Measurements from ENCODE around the gene ITM2B.
"Not testable (repeated sequence)": the region's sequence is repeated elsewhere in the genome, so short reads cannot be mapped to it uniquely, and the experiment has no call there.

ITM2B gene

DNA sequence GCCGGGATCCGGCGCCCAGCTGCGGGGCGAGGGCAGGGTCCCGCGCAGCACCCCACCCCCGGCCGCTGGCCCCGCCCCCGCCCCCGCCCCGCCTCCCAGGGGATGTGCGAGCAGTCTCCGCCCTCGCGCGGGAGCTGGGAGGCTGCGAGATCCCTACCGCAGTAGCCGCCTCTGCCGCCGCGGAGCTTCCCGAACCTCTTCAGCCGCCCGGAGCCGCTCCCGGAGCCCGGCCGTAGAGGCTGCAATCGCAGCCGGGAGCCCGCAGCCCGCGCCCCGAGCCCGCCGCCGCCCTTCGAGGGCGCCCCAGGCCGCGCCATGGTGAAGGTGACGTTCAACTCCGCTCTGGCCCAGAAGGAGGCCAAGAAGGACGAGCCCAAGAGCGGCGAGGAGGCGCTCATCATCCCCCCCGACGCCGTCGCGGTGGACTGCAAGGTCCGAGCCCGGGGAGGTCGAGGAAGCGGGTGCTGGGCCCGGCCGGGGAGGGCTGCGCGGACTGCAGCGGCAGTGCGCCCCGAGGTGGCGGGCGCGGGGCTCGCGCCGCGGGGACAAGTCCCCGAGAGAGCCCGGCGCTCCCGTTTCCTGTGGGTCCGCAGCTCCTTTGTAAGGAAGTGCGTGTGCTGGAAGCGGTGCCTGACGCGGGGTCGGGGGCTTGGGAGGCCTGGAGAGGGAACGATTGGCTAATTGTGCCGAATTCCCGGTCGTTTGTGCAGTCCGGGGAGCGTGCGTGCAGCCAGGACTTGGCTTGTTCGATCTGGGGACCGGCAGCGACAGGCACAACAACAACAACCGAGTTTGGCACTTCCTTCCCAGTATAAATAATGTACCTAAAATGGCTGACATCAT lies at the start of gene ITM2B:
Gene ITM2B (plus strand): TSS at position 161 of the 843 bp plus-strand sequence. CDS start 155 bp downstream, at position 316.
- no peak for DNase-seq

DNA sequence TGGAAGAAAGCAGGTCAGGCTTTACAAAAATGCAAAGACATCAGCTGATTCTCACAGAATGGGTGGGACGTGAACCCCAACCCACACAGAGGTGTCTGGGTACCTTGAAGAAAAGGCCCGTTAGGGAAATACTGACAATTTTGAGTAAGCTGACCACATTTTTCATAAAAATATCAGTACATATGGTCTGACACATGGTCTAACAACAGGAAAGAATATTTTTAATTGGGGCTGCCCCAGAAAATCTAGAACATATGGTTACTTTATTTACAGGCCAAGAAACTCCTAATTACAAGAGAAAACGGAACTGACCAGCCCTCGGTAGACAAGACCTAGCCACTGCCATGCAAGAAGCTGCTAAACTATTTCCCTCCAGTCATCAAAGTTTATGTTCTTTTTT lies 48.7 kb upstream of the ITM2B start:
- DNase-seq: no peak

DNA sequence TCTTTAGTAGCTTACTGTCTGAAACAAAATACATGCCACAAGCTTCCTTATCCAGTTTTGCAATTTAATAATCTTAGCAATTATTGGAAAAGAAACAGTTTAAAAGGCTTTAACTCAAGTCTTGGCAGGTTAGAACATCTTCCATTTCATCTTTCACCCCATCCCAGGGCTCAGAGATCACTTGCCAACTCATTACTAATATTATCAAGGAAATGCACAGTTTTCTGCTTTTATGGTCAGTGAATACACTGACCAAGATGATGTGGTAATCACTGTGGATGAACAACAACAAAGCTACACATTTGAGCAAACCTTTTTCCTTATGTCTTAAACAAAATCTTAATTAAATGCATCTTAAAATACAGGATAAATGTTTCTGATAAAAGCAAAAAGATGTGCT lies 48.0 kb upstream of the ITM2B start:
- DNase-seq: no peak

DNA sequence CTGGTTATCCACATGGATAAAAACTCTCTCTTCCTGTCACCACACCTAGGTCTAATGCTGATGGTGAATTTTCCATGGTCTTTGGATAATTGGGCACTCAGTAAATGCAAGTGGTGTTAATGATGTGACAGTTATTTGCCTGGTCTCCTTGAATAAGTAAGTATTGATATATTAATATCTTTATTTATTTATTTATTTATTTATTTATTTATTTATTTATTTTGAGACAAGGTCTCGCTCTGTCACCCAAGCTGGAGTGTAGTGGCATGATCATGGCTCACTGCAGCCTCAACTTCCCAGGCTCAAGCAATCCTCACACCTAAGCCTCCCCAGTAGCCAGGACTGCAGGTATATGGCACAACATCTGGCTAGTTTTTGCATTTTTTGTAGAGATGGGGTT lies 46.3 kb upstream of the ITM2B start:
- DNase-seq: no peak

DNA sequence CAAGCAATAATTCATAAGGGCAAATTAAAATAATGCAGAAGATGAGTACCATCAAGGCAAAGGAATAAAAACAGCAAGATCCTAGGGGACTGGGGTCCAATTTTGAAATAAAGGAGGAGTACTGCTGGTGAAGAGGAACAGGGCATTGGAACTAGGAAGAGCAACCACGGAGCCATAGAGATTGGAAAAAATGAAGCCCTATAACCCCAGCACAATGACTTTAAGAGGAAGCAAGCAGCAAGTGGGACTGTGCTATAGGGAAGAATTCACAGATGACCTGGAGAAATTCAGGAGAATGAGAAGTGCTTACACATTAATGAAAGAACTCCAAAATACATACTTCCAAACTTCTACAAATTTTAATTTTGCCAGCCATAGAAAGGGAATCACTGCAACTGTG lies 44.9 kb upstream of the ITM2B start:
- DNase-seq: no peak

DNA sequence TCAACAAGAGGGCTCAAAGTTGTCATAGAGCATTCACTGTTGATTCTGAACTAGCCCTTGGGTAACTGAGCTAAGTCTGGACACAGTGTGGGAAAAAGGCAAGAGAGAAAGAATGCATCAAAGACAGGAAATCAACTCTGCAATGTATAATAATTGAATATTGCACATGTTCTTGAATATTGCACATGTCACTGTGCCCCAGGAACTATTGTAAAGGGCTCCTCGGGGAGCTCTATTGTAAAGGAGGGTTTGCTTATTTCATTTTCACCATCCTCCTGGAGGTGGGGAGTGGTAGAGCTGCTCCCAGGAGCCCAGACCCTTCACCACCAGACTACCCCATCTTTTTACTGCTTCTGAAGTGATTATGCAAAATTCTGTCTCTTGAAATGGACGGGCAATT lies 44.4 kb upstream of the ITM2B start:
- DNase-seq: no peak

DNA sequence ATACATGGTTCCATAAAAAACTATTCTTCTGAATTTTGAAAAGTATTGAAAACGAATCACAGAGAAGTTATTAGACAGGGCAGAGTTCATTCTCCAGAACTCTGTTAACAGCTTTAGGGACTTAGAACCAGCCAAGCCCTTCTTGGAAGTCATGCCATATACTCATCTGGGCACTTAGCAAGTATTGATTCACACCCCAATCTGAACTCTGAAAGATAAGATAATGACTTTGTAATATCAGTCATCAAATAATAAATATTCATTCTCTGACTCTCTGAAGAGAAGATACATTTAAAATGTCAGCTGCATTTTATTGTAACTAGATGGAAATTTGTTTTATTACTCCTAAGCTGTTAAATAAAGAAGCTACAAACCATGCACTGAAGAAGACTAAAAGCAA lies 43.8 kb upstream of the ITM2B start:
- DNase-seq: no peak

DNA sequence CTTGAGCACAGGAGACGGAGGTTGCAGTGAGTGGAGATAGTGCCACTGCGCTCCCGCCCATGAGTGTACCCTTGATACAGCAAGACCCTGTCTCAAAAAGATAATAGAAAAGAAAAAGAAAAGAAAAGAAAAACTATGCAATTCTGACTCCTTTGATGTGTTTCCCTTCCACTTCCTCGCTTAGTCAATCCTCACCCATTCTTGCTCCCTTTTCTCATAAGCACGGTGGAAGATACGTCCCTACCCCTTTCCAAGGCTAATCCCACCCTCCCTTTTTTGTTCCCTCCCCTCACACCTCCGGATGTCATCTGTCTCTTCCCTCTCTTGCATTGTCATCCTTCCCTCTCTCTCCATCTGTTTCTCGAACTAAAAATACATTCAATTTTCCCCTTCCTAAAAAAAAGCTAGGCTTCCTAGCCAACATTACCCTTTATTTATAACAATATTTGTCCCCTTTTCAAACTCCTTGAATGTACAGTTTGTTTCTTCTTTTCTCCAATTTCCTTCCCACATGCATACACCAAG lies 40.5 kb upstream of the ITM2B start:
- DNase-seq: no peak

DNA sequence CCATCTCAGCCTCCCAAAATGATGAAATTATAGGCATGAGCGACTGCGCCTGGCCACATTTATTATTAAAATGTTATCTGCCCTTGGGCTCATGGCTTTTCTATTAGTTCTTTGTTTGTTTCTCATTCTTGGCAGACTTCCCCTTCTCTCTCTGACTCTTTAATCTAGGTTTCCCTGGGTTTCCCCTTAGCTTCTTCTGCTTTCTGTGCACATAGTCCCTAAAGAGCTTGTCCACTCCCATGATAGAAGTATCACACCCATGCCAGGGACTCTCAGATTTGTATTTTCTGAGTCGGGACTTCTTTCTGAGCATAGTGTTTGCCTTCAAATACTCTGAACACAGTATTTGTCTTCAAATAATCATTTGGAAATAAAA lies 38.6 kb upstream of the ITM2B start:
- no peak for DNase-seq

DNA sequence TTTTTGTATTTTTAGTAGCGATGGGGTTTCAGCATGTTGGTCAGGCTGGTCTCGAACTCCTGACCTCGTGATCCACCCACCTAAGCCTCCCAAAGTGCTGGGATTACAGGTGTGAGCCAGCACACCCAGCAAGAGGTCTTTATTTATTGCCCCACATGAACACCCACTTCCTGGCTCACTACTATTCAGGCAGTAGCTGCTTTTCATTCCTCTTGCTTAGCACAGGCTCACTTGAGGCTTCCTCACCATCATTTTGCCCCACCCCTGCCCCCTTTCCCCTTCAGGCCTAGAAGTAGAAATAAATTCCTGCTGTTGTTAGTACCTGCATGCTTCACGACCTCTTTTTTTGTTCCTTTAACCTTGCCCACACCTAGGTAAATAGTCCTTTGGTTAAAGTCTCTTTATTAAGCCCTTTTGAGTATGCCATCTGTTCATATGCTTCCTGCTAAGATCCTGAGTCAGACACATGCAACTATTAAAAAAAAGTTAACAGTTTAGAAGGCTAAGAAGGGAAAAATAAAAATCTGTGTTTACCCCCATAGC lies 33.5 kb upstream of the ITM2B start:
- no peak for DNase-seq

DNA sequence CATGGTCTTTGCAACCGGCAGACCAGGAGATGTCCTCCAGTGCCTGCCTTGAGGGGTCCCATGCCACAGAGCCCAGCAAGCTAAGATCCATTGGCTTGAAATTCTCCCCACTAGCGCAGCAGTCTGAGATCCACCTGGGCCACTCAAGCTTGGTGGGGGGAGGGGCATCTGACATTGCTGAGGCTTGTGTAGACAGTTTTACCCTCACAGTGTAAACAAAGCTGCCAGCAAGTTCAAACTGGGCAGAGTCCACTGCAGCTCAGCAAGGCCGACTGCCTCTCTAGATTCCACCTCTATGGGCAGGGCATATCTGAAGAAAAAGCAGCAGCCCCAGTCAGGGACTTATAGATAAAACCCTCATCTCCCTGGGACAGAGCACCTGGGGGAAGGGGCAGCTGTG lies 32.0 kb upstream of the ITM2B start:
- DNase-seq: no peak

DNA sequence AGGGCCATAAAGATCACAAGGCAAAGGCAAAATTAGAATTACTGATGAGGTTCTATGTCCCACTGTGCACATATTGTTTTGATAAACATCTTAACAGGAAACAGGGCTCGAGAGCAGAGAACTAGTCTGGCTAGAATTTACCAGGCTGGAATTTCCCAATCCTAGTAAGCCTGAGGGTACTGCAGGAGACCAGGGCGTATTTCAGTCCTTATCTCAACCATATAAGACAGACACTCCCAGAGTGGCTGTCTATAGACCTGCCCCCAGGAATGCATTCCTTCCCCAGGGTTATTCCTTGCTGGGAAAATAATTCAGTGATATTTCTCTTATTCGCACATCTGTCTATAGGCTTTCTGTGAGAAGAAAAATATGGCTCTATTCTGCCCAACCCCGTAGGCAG lies 25.8 kb upstream of the ITM2B start:
- DNase-seq: not testable (repeated sequence)

DNA sequence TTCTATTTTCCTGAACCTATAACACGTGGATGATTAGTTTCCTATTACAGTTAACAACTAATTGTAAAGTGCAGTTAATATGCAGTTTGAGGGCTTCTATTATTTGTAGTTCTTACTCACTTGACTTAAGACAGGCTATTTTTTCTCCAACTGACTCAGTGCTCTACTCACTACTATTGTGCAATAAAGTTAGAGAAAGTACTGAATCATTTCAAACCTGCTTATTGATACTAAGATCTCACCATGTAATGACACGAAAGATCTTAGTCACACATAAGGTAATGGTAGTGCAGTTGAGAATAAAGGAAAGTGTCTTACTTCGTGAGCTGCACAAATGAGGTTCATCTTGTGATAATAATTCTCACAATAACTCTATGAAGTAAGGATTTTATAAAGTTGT lies 22.8 kb upstream of the ITM2B start:
- no peak for DNase-seq

DNA sequence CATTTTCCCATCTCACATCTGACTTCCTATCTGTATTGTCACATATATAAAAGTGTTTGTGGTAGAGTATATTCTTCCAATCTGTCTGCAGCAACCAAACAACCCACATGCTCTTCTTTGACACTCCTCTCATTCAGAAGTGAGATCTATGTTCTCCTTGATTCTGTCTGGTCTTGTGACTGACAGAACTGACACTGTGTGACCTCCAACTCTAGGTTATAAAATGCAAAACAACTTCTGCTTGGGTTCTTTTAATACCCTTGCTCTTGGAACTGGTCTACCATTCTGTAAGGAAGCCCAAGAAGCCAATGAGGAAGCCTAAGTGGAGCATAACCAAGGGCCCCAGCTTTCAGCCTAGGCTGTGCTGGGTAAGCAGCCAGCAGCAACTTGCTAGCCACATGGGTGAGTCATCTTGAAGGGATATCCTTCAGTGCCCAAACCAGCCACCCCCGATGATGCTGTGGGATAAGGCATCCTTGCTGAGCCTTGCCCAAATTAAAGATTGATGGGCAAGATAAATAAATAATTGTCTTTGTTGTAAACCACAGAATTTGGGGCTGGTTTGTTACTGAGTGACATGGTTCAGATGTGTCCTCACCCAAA lies 18.4 kb upstream of the ITM2B start:
- no peak for DNase-seq

DNA sequence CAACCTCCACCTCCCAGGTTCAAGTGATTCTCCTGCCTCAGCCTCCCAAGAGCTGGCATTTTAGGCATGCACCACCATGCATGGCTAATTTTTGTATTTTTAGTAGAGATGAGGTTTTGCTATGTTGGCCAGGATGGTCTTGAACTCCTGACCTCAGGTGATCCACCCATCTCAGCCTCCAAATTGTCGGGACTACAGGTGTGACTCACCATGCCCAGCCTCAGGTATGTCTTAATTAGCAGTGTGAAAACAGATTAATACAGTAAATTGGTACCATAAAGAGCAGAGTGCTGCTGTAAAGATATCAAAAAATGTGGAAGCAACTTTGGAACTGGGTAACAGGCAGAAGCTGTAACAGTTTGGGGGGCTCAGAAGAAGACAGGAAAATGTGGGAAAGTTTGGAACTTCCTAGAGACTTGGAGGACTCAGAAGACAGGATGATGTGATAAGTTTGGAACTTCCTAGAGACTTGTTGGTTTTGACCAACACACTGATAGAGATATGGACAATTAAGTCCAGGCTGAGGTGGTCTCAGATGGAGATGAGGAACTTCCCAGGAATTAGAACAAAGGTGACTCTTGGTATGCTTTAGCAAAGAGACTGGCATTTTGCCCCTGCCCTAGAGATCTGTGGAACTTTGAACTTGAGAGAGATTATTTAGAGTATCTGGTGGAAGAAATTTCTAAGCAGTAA lies 17.3 kb upstream of the ITM2B start:
- not testable (repeated sequence) for DNase-seq

DNA sequence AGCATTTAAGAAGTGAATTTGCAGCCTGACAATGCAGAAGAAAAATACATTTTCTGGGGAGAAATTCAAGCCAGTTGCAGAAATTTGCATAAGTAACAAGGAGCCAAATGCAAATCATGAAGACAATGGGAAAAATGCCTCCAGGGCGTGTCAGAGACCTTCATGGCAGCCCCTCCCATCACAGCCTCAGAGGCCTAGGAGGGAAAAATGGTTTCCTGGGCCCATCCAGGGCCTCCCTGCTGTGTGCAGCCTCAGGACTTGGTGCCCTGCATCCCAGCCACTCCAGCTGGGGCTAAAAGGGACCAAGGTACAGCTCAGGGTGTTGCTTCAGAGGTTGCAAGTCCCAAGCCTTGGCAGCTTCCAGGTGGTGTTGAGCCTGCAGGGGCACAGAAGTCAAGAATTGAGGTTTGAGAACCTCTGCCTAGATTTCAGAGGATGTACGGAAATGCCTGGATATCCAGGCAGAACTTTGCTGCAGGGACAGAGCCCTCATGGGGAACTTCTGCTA lies 16.7 kb upstream of the ITM2B start:
- no peak for DNase-seq

DNA sequence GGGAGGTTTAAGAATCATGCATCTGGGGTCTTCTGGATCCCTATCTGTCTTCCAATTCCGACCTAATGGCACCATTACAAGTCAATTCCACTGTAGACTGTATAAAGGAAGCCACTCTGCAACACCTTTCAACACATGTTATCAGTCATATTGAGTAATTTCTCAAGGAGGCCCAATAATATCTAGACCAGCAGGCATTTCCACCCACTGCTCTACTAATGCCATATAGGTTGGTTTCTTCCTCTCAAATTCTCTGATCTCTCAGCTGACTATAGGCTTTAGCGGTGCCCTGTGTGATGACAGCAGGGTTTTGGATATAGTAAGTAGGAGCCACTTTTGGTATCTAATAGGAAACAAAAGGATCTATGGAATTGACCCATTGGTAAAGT lies 12.4 kb upstream of the ITM2B start:
- no peak for DNase-seq

DNA sequence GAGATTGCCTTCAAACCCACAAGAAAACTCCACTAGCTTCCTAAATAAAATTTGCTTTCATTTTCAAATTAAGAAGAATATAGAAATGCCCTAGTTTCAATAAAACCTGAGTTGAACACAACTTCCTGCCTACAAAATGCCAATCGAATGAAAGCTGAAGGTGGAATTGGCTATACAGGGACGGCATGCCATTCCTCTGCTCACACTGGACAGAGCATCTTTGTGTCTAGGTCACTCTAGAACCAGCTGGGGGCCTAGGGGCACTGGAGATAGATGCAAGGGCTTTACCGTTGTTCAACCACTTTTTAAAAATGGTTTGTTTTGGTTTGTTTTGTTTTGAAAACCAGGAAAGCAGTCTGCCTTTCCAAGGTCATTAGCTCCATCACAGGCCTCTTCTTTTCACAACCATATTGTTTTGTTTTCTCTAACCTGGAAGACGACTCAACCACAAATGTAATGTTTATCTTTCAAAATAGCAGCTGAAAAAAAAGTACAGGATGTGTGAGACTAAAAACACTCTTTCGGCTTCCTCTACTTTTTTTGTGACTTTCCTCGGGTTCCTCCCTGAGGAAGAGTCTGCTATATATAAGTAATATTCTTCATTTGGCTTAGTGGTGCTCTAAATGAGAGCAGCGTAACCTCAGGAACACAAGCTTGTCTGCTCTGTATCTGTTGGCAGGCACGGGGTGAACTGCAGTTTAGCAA lies 11.9 kb upstream of the ITM2B start:
- no peak for DNase-seq

DNA sequence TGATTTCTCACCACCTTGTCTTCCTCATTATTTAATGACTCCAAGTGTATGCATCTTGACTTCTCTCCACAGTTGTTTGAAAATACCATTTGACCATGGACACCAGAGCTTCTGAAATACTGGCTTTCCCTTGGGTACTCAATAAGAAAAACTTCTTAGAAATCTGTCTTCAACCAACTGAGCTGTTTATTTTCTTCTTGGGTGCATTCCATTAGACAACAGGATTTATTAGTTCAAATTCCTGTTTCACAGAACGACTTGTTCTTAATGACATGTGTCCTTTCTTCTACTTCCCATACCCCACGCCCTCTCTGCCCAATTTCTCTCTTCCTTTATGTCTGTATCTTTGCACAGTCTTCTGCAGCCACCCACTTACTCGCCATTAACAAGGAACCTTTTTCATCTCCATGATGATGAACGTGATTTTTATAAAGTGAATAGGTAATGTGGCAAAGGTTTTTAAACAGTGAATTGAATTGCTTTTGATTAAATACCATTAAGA lies 11.3 kb upstream of the ITM2B start:
- no peak for DNase-seq

DNA sequence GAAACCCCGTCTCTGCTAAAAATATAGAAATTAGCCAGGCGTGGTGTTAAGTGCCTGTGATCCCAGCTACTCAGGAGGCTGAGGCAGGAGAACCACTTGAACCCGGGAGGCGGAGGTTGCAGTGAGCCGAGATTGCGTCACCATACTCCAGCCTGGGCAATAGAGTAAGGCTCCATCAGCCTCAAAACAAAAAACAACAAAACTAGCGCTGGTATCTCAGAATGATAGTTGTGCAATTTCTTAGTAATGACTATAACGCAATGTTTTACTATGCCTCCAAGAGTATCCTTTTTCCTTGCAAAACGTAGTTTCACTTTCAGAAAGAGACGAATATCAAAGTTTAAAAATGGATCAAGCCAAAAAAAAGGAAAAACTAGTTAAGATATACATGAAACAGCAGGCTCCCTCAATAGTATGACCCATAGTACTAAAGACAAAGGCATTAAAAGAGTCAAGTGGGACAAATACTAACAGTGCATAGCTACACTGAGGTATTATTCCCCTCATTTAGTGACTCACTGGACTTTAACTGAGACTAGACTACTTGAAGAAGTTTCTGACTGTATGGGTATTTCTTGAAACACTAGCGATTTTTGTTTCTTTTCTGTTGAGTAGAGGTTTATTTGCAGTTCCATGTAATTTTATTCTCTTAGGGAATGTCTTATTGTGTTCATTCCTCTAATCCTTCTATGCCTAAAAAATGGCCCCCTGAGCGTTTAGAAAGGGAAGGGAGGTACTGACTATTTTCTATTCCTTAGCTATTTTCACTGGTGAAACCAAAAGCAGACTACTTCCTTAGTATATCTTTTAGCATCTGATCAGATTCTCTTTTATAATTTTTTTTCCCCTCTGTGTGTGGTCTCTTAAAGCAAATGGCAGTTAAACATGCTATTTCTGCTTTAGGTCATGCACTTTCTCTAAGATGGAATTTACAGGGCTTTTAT lies 10.4 kb upstream of the ITM2B start:
- no peak for DNase-seq

DNA sequence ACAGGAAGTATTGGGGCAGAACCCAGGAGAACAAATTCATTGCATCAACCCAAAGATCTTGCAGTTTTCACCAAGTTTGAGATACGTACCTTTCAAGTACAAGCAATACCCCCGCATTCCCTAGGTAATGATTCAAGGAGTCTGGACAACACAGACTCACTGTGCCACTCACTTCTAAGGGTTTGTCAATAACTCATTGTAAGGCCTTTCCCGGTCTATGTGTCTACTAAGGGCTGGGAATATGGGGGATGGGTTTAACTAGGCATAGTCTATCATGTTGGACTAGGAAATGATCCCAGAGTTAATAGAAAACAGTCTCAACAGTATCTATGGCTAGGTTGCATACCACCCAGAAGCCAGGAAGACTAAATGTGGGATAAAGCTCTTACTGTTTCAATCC lies 8.3 kb upstream of the ITM2B start:
- no peak for DNase-seq
